Neural progenitor cell (in vitro differentiated cells): ENCODE measurements around the gene KCNAB1. TPM values are rescaled to one million over a fixed set of nuclear protein-coding genes. Genes with fewer than 3 reads are reported as not detected.
A peak's percentile ranks its signal among the peaks of the same experiment; 100 is the strongest.

ENCODE experiments used
- DNase-seq: peaks from one replicate; pipeline ENCODE4 v3.0.0-alpha.2; 2016; ENCODE audit warnings: low spot score
- H2AFZ ChIP-seq: fragments of 200-600 bp; sonication (generic); replicated peaks from 2 replicates; pipeline ENCODE4 v1.6.1; 2016; ENCODE audit warnings: antibody characterized with exemption
- H3F3A ChIP-seq: fragments of 200-600 bp; sonication (generic); 2 replicates; pipeline ENCODE4 v1.6.1; 2016; ENCODE audit warnings: antibody characterized with exemption, low read depth
- H3K27ac ChIP-seq: fragments of 200-600 bp; sonication (generic); 2 replicates; pipeline ENCODE4 v1.5.1; 2016; ENCODE audit warnings: mild to moderate bottlenecking
- H3K27me3 ChIP-seq: fragments of 200-600 bp; sonication (generic); 2 replicates; pipeline ENCODE4 v1.6.1; 2016; ENCODE audit warnings: mild to moderate bottlenecking, moderate library complexity
- H3K36me3 ChIP-seq: fragments of 200-600 bp; sonication (generic); 2 replicates; pipeline ENCODE4 v1.5.1; 2016
- H3K4me1 ChIP-seq: fragments of 200-600 bp; sonication (generic); 2 replicates; pipeline ENCODE4 v1.6.1; 2016; ENCODE audit warnings: mixed run types
- H3K4me2 ChIP-seq: fragments of 200-600 bp; sonication (generic); 2 replicates; pipeline ENCODE4 v1.6.1; 2016
- H3K4me3 ChIP-seq: fragments of 200-600 bp; sonication (generic); 2 replicates; pipeline ENCODE4 v1.5.1; 2016
- H3K79me2 ChIP-seq: fragments of 200-600 bp; sonication (generic); 2 replicates; pipeline ENCODE4 v1.6.1; 2016; ENCODE audit warnings: low read depth
- H3K9ac ChIP-seq: fragments of 200-600 bp; sonication (generic); 2 replicates; pipeline ENCODE4 v1.6.1; 2016
- H3K9me3 ChIP-seq: fragments of 200-600 bp; sonication (generic); 2 replicates; pipeline ENCODE4 v1.5.1; 2016; ENCODE audit warnings: low read depth
- H4K20me1 ChIP-seq: fragments of 200-600 bp; sonication (generic); 2 replicates; pipeline ENCODE4 v1.6.1; 2016; ENCODE audit warnings: low read depth
- H3K27ac Mint-ChIP-seq: 3 replicates; pipeline ENCODE4 v1.8.0; 2021; ENCODE audit warnings: mixed read lengths
- H3K27me3 Mint-ChIP-seq: 2 replicates; pipeline ENCODE4 v1.8.0; 2022; ENCODE audit warnings: low read depth, mild to moderate bottlenecking, inconsistent platforms, moderate library complexity, mixed read lengths; ENCODE audit not compliant: insufficient read depth
- H3K36me3 Mint-ChIP-seq: 3 replicates; pipeline ENCODE4 v1.8.0; 2021; ENCODE audit warnings: mixed read lengths
- H3K4me1 Mint-ChIP-seq: 3 replicates; pipeline ENCODE4 v1.8.0; 2021; ENCODE audit warnings: mixed read lengths
- H3K4me3 Mint-ChIP-seq: 3 replicates; pipeline ENCODE4 v1.8.0; 2021; ENCODE audit warnings: mild to moderate bottlenecking, moderate library complexity, mixed read lengths
- H3K9me3 Mint-ChIP-seq: 3 replicates; pipeline ENCODE4 v1.8.0; 2020; ENCODE audit warnings: mixed read lengths
- CTCF ChIP-seq: fragments of 200-600 bp; sonication (generic); IDR thresholded peaks from 2 replicates; pipeline ENCODE4 v1.5.1; 2017; ENCODE audit warnings: antibody characterized with exemption, mild to moderate bottlenecking
- EZH2 ChIP-seq: fragments of 200-600 bp; sonication (generic); IDR thresholded peaks from 2 replicates; pipeline ENCODE4 v1.6.1; 2017; ENCODE audit warnings: antibody characterized with exemption, mild to moderate bottlenecking, moderate library complexity
- EZH2phosphoT487 ChIP-seq: fragments of 200-600 bp; sonication (generic); IDR thresholded peaks from 2 replicates; pipeline ENCODE4 v1.6.1; 2017; ENCODE audit warnings: antibody characterized with exemption
- total RNA-seq: library from RNA; depleted of rRNA; stranded (reverse); fragments of >200 nt; gene quantifications from 2 replicates; pipeline ENCODE4 v1.2.3, GENCODE V29; 2015; ENCODE audit warnings: low replicate concordance

Gene KCNAB1
- total RNA-seq, 1 donor from 2014 or later: 0.24 TPM

GRCh38 chr3:156424758-156425157 is 304.4 kb downstream of the KCNAB1 start:
- Histone ChIP-seq H3K9me3 (no peaks in the 10 kb centered on the region), H3K79me2 (no peaks in the 10 kb centered on the region), H3K36me3 (no peaks in the 10 kb centered on the region), H3K4me1 (no peaks in the 10 kb centered on the region), H2AFZ (no peak overlapping the region), H3K4me3 (no peak overlapping the region), H3F3A (no peaks in the 10 kb centered on the region), H3K4me2 (no peak overlapping the region), H3K9ac (no peak overlapping the region), H3K27ac (no peak overlapping the region), H4K20me1 (no peaks in the 10 kb centered on the region), H3K27me3 (no peaks in the 10 kb centered on the region)
- no peak overlapping the region for H3K4me3 Mint-ChIP-seq
- TF ChIP-seq EZH2phosphoT487 (no peak), CTCF (no peak)
- H3K9me3 Mint-ChIP-seq: no peaks in the 10 kb centered on the region
- H3K36me3 Mint-ChIP-seq: no peaks in the 10 kb centered on the region
- DNase-seq: no peak
- no peak overlapping the region for H3K27ac Mint-ChIP-seq
- H3K27me3 Mint-ChIP-seq: peaks cover 3% of the 10 kb centered on the region
- H3K4me1 Mint-ChIP-seq: peaks cover 22% of the 10 kb centered on the region

GRCh38 chr3:156425651-156426050 is 305.3 kb downstream of the KCNAB1 start:
- no peak overlapping the region for H3K9ac ChIP-seq
- H3K27ac Mint-ChIP-seq: no peak overlapping the region
- H3K9me3 ChIP-seq: no peaks in the 10 kb centered on the region
- no peak for TF ChIP-seq EZH2phosphoT487
- no peak for TF ChIP-seq CTCF
- no peak for TF ChIP-seq EZH2
- H3K27me3 ChIP-seq: no peaks in the 10 kb centered on the region
- H3K4me3 ChIP-seq: no peak overlapping the region
- no peak overlapping the region for H2AFZ ChIP-seq
- H3K36me3 ChIP-seq: no peaks in the 10 kb centered on the region
- peak overlapping the region; percentile 10 for H3K4me3 Mint-ChIP-seq
- no peak overlapping the region for H3K27ac ChIP-seq
- no peak for DNase-seq
- H3K4me1 ChIP-seq: no peaks in the 10 kb centered on the region
- H3K36me3 Mint-ChIP-seq: no peaks in the 10 kb centered on the region
- H4K20me1 ChIP-seq: no peaks in the 10 kb centered on the region
- no peaks in the 10 kb centered on the region for H3K9me3 Mint-ChIP-seq
- no peaks in the 10 kb centered on the region for H3F3A ChIP-seq
- peaks cover 22% of the 10 kb centered on the region for H3K4me1 Mint-ChIP-seq
- H3K4me2 ChIP-seq: no peak overlapping the region
- H3K27me3 Mint-ChIP-seq: peaks cover 3% of the 10 kb centered on the region
- H3K79me2 ChIP-seq: no peaks in the 10 kb centered on the region

GRCh38 chr3:156429125-156429524 is 308.7 kb downstream of the KCNAB1 start:
- no peak for DNase-seq
- Histone ChIP-seq H3K79me2 (no peaks in the 10 kb centered on the region), H3K4me3 (no peak overlapping the region), H3F3A (no peaks in the 10 kb centered on the region), H3K27ac (no peak overlapping the region), H3K9me3 (no peaks in the 10 kb centered on the region), H3K9ac (no peak overlapping the region), H3K4me2 (no peak overlapping the region), H2AFZ (no peak overlapping the region), H3K4me1 (no peaks in the 10 kb centered on the region), H3K36me3 (no peaks in the 10 kb centered on the region), H4K20me1 (no peaks in the 10 kb centered on the region), H3K27me3 (no peaks in the 10 kb centered on the region)
- no peak overlapping the region for H3K27ac Mint-ChIP-seq
- H3K36me3 Mint-ChIP-seq: no peaks in the 10 kb centered on the region
- TF ChIP-seq EZH2 (no peak), EZH2phosphoT487 (no peak), CTCF (no peak)
- H3K4me1 Mint-ChIP-seq: peaks cover 22% of the 10 kb centered on the region
- H3K9me3 Mint-ChIP-seq: no peaks in the 10 kb centered on the region
- no peak overlapping the region for H3K4me3 Mint-ChIP-seq
- H3K27me3 Mint-ChIP-seq: peaks cover 7% of the 10 kb centered on the region
